ENCODE measurements around the gene RASA3.
"Not testable (repeated sequence)": the region's sequence is repeated elsewhere in the genome, so short reads cannot be mapped to it uniquely, and the experiment has no call there.

RASA3 gene

GRCh38 chr13:114077933-114078325 is 54.5 kb downstream of the RASA3 start:
- DNase-seq, result peak; percentile 64

DNA sequence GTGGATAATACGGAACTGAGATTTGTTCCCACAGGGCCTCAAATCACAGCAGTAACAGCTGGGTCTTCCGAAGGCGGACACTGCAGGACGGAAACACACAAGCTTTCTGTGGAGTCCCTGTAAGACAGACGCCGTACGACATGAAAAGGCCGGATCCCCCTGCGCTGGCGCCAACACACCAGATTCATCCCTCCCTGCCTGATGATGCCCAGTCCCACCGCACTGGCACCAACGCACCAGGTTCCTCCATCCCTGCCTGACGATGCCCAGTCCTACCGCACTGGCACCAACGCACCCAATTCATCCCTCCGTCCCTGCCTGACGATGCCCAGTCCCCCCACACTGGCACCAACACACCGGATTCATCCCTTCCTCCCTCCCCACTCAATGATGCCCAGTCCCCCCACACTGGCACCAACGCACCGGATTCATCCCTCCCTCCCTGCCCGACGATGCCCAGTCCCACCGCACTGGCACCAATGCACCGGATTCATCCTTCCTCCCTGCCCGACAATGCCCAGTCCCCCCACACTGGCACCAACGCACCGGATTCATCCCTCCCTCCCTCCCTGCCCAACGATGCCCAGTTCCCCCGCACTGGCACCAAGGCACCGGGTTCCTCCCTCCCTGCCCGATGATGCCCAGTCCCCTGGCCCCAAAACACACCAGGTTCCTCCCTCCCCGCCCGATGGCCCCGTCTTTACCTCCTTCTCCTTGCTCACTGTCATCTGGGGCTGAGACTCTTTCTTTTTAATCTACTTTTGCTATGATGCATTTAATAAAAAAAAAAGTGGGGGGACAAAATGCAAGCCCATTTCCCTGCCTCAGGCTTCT is 55.1 kb downstream of the RASA3 start:
- DNase-seq, result no peak

GRCh38 chr13:114076329-114077090 is 55.9 kb downstream of the RASA3 start:
- no peak for DNase-seq

DNA sequence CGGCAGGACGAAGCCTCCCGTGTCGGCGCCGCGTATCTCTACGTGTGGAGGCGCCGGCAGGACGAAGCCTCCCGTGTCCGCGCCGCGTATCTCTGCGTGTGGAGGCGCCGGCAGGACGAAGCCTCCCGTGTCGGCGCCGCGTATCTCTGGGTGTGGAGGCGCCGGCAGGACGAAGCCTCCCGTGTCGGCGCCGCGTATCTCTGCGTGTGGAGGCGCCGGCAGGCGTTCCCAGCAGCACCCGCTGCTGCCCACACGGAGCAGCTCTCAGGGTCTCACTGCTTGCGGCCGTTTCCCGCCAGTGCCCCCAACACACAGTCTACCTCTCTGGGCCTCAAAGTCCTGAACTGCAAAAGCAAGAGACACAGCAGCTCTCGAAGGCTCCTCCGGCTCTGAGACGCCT is 56.6 kb downstream of the RASA3 start:
- not testable (repeated sequence) for DNase-seq

DNA sequence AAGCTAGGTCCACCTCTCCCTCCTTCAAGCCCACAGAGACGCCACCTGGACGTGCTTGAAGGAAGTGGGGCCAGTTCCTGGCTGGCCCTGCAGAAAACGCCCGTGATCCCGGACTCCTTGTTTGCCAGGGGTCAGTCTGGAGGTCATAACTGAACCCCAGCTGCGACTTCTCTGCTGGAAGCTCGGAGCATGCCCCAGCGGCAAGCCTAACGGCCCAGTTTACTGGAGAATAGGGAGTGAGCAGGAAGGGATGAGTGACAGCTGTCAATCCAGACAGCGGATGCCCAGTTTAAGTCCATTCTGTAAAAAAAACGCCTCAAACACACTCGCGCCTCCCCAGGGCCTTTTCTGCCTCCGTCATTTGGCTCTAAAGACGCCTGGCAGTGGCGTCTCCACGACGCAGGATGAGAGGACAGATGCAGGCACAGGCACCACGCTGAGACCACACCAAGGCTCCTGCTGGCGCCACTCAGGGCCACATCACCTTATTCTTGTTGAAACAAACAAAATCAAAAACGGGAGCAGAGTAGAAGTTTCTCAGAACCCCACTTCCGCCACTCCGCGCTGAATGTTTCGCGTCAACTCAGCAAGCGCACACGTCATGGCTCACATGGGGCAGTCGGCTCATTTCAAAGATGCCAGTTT is 57.6 kb downstream of the RASA3 start:
- DNase-seq, result no peak

DNA sequence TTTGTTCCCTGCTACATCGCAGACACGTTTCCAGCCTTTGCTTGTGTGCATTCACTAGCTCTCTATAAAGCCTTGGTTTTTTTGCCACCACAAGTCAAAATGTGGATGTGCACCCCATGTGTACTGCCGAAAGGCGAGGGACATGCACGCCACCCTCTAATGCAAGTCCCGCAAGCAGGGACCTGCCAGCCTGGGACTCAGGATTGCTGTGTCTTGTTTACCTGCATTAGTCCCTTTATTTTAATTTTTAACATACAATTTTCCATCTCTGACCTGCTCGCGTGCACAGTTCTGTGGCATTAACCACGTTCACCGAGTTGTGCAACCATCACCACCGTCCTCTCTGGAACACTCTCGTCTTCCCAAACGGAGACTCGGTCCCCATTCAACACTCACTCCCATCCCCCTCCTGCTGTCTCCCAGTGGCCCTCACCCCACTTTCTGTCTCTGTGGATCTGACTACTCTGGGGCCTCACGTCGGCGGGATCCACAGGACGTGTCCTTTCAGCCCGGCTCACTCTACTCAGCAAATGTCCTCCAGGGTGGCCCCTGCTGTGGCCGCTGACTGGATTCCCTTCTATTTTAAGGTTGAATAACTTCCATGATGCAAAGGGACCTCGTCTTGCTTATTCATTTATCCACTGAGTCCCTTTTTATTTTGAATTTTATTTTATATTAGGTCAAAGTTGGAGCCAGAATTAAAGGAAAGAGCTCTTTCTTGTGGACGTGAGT is 58.4 kb downstream of the RASA3 start:
- no peak for DNase-seq

GRCh38 chr13:114072421-114072820 is 60.0 kb downstream of the RASA3 start:
- DNase-seq, result no peak

DNA sequence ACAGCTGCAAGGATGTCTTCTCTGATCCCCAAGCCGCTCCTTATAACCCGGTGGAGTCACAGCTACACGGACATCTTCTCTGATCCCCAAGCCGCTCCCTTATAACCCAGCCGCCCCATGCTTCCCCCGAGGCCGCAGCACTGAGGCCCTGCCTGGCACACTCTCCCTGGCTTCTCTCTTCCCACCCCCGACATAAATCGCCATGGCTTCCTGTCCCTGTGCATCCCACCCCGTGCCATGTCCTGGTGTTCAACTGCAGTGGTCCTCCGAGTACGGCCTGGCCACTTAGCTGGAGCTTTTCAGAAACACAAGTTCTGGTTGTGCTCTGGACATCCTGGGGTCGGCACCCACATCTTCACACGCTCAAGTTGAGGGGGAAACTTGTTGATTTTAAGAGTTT is 60.4 kb downstream of the RASA3 start:
- no peak for DNase-seq

DNA sequence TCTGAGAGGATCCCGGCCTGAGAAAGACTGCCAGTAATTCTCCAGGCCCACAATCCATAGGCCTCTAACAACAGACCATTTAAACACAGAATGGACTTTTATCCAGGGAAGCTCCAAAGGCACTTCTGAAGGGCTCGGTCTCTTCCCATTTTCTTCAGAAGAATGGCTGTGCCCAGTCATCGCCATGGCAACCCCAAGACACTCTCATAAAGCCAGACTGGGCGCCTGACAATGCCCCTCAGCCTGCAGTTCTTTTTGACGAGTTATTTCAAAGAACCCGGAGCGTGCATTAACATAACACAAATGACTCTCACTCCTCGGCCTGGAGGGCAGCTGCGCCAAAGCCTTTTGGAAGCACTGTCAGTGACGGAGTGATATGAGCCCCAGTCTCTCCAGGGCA is 61.0 kb downstream of the RASA3 start:
- no peak for DNase-seq

DNA sequence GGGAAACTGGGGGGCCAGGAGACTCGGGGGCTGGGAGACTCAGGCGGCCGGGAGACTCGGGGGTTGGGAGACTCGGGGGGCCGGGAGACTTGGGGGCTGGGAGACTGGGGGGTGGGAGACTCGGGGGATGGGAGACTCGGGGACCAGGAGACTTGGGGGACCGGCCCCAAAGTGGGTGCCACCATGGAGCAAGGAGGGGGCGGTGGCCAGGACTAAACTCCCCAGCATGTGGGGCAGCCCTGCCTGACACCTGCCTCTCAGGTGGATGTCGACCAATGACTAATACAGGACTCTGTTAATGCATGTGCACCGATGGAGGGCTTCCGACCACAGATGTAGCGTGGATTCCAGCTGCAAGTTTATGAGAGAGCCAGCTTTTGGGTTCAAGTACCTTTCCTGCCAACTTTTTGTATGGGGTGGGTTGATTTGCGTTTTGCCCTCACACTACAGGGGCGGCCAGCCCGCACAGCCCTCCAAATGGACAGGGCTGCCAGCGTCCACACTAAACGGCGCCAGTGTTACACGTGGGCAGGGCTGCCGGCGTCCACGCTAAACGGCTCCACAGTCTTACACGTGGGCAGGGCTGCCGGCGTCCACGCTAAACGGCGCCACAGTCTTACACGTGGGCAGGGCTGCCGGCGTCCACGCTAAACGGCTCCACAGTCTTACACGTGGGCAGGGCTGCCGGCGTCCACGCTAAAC is 62.2 kb downstream of the RASA3 start:
- no peak for DNase-seq

DNA sequence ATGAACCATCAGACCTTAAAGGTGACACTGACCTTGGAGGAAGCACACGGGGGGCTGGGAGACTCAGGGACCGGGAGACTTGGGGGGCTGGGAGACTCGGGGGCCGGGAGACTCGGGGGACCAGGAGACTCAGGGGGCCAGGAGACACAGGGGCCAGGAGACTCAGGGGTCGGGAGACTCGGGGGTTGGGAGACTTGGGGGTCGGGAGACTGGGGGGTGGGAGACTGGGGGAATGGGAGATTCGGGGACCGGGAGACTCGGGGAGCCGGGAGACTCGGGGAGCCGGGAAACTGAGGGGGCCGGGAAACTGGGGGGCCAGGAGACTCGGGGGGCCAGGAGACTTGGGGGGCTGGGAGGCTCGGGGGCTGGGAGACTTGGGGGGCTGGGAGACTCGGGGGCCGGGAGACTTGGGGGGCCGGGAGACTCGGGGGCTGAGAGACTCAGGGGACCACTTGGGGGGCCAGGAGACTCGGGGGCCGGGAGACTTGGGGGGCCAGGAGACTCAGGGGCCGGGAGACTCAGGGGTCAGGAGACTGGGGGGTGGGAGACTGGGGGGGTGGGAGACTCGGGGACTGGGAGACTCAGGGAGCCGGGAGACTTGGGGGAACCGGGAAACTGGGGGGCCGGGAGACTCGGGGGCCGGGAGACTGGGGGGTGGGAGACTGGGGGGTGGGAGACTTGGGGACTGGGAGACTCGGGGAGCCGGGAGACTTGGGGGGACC is 62.9 kb downstream of the RASA3 start:
- DNase-seq, result no peak

DNA sequence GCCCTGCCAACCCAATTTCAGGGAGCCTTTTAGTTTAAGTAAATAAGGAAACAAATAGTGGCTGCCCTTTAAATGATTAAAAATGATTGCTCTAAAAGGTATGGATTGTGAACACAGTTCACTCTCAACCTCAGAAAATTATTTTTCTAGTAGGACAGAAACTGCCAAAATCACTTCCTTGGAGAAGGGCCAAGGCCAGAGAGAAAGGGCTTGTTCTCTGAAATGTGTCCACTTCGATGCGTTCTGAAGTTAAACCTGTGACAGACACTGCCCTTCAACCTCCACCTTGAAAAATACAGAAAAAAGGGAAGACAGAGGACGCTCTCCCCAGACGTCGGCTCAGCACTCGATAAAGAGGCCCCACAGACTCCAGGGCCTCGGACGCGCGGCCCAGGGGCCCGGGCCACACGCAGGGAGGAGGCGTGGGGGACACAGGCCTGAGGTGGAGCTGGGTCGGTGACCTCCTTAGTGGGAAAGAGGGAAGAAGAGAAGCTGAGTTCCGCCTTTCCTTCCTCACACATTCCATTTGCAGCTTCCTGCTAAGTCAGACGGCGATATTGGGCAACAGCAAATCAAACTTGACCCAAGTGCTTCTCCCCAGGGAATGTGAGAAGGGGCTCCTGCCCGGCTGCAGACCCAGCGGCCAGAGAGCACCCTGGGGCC is 63.6 kb downstream of the RASA3 start:
- no peak for DNase-seq

DNA sequence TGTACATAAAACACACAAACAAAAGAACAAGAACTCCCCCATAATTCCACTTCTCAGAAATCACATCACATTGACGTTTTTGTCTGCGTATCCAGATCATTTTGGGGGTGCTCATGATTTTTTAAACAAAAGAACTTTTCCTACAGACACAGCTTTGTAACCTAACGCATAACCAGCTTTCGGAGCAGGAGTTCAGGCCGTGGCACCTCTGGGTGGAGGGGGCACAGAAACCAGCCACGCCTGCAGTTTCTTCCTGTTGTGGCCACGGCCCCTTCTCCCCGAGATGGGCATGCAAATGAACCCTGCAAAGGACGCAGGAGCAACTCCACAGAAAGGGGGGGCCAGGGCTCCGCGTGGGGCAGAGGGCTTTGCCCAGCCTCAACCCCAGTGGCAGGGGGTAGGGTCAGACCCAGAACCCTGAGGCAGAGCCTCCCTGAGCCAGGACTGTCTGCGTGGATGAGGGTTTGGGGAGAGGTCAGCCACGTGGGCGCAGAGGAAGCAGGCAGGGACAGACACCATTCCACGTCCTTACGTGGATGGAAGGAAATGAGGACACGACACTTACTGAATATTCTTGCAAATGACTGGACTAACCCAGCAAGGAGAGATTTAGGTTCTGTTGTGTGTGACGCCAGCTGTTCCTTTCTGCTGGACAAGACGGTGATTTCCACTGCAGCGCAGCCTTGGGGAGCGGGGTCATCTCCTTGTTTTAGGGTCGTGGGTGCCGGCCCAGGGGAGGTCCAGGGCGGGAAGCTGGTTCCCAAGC is 64.4 kb downstream of the RASA3 start:
- DNase-seq, result no peak

GRCh38 chr13:114067381-114067885 is 65.0 kb downstream of the RASA3 start:
- DNase-seq, result no peak

DNA sequence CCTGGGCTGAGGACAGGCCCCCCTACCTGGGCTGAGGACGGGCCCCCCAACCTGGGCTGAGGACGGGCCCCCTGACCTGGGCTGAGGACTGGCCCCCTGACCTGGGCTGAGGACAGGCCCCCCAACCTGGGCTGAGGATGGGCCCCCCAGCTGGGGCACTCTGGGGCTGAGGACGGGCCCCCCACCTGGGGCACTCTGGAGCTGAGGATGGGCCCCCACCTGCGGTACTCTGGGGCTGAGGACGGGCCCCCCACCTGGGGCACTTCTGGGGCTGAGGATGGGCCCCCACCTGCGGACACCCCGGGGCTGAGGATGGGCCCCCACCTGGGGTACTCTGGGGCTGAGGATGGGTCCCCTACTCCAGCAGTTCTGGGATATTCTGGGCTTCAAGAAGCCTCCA is 65.5 kb downstream of the RASA3 start:
- DNase-seq, result no peak

GRCh38 chr13:114065926-114066774 is 66.3 kb downstream of the RASA3 start:
- no peak for DNase-seq

DNA sequence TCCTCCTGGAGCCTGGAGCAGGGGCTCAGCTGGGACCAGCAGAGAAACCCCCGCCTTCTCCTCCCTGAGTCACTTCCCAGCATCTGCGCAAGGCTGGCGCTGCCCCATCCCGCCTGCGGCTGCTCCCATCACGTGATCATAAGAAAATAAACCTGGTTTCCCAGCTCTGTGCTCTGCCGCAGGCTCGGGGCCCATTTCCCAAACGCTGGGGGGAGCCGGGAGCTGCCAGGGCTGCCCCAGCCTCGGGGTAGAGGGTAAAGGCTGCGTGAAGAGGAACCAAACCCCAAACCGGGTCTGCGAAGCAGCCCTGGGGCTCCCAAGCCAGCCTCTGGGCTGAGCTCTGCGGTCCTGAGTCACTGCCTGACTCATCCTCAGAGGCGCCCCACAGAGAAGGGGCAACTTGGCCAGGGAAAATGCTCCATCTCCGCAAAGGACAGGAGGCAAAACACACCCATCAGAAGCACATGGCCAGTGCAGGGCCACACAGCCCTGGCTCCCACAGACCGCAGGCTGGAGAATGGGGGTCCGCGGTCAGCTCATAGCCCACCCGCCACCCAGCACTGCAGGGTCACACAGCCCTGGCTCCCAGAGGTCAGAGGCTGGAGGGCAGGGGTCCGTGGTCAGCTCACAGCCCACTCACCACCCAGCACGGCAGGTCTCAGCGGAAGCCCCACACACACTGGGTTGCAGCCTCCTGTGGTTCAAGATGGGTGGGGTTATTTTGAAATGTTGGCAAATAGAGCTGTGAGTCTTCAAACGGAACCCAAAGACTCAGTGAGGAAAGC is 67.1 kb downstream of the RASA3 start:
- peak; percentile 50 for DNase-seq

- no peak for DNase-seq
Measured at GRCh38 chr13:114064450-114065140, 67.8 kb downstream of the RASA3 start.

Data from NCI-H774 (cell line).